HepG2 (cell line): ENCODE data around the gene MORC3. TPM values are rescaled to one million over a fixed set of nuclear protein-coding genes. Genes with fewer than 3 reads are reported as not detected.

Source experiments
- ATAC-seq: fragments of 200-7000 bp; cut with Tn5 transposase; 3 replicates; pipeline ENCODE4 v1.9.1; 2020; ENCODE audit warnings: mild to moderate bottlenecking, moderate library complexity
- BruUV-seq: library from RNA; stranded (reverse); fragments of 400-500 nt; replicated peaks from 2 replicates; lab custom pipeline; 2021; lab: Mats Ljungman, UMichigan
- CTCF ChIA-PET: fragments of 300-600 bp; formaldehyde crosslinking; extraction: SDS; loops from one replicate; lab custom pipeline; 2021; ENCODE audit warnings: low total read pairs, inconsistent platforms, low intra/inter-chr PET ratio; lab: Yijun Ruan, JAX
- POLR2A ChIA-PET: fragments of 350-600 bp; sonication (Branson Sonifier 250); formaldehyde crosslinking; loops from one replicate; lab custom pipeline; 2020; ENCODE audit warnings: antibody characterized with exemption, inconsistent platforms; lab: Yijun Ruan, JAX
- DNase-seq: peaks from one replicate; pipeline ENCODE4 v3.0.0-alpha.2; 2015; ENCODE audit warnings: low spot score
- FAIRE-seq: peaks from 3 replicates; lab custom pipeline; 2011; peaks lifted over from hg19 to GRCh38; lab: Jason Lieb, UNC
- H2AFZ ChIP-seq: one replicate; pipeline ENCODE4 v1.6.1; 2011; ENCODE audit warnings: low read length, inconsistent platforms
- H3K27ac ChIP-seq: fragments of 300-600 bp; 3 replicates; pipeline ENCODE4 v1.8.0; 2011; ENCODE audit warnings: mixed run types, mild to moderate bottlenecking, mixed read lengths, low read length, inconsistent platforms; ENCODE audit not compliant: insufficient read depth; ENCODE audit errors: extremely low read length
- H3K27me3 ChIP-seq, 2 experiments: fragments of 200-600 bp in 1 of 2; 2 replicates in 1 of 2; 3 replicates in 1 of 2; pipeline versions ENCODE4 v1.6.0 to v1.8.0; 2011; ENCODE audit warnings: low read length in 2 of 2, mild to moderate bottlenecking in 2 of 2, moderate library complexity in 2 of 2, inconsistent platforms in 1 of 2; ENCODE audit not compliant: insufficient read depth in 2 of 2, control insufficient read depth in 1 of 2
- H3K36me3 ChIP-seq, 2 experiments: fragments of 200-600 bp in 1 of 2; replicated peaks in 1 of 2; 2 replicates in 1 of 2; 3 replicates in 1 of 2; pipeline versions ENCODE4 v1.5.1 to v1.8.0; 2011; ENCODE audit warnings: low read length in 2 of 2, inconsistent platforms in 1 of 2; ENCODE audit not compliant: insufficient read depth in 2 of 2, control insufficient read depth in 1 of 2
- H3K4me1 ChIP-seq: 2 replicates; pipeline ENCODE4 v1.5.1; 2012; ENCODE audit warnings: low read length, inconsistent platforms; ENCODE audit not compliant: insufficient read depth
- H3K4me2 ChIP-seq: 2 replicates; pipeline ENCODE4 v1.6.0; 2011; ENCODE audit warnings: low read depth, low read length, inconsistent platforms
- H3K4me3 ChIP-seq, 3 experiments: fragments of 200-600 bp in 1 of 3; sonication (generic), shearing (Covaris generic) in 1 of 3; replicated peaks in 1 of 3; 2 replicates each; pipeline ENCODE4 v1.5.1; 2011 to 2016; ENCODE audit warnings: low read length in 3 of 3, inconsistent platforms in 2 of 3, low read depth in 2 of 3, mild to moderate bottlenecking in 2 of 3, control low read depth in 1 of 3, mixed read lengths in 1 of 3; ENCODE audit not compliant: insufficient read depth in 1 of 3
- H3K79me2 ChIP-seq: one replicate; pipeline ENCODE4 v1.6.1; 2011; ENCODE audit warnings: low read length, inconsistent platforms; ENCODE audit not compliant: insufficient read depth
- H3K9ac ChIP-seq: 2 replicates; pipeline ENCODE4 v1.6.0; 2011; ENCODE audit warnings: mild to moderate bottlenecking, low read depth, low read length, inconsistent platforms; ENCODE audit not compliant: insufficient read depth
- H3K9me3 ChIP-seq: 2 replicates; pipeline ENCODE4 v1.5.1; 2012; ENCODE audit warnings: mild to moderate bottlenecking, low read length
- H4K20me1 ChIP-seq: 2 replicates; pipeline ENCODE4 v1.6.0; 2011; ENCODE audit warnings: inconsistent platforms, mild to moderate bottlenecking, low read length, moderate library complexity; ENCODE audit not compliant: insufficient read depth
- ATF5 ChIP-seq: sonication (generic); formaldehyde crosslinking; IDR thresholded peaks from 2 replicates; pipeline ENCODE4 v1.4.0; 2020; ENCODE audit warnings: mild to moderate bottlenecking, low read depth, missing genetic modification reagents
- IRF9 ChIP-seq: sonication (generic); formaldehyde crosslinking; IDR thresholded peaks from 2 replicates; pipeline ENCODE4 v1.8.0; 2022; ENCODE audit warnings: missing genetic modification reagents, mild to moderate bottlenecking, borderline replicate concordance
- SAFB2 ChIP-seq: sonication (generic); formaldehyde crosslinking; IDR thresholded peaks from 2 replicates; pipeline ENCODE4 v1.5.1; 2020; ENCODE audit warnings: missing genetic modification reagents, low read depth, mild to moderate bottlenecking, borderline replicate concordance
- SMC3 ChIP-seq: IDR thresholded peaks from 2 replicates; pipeline ENCODE4 v1.6.1; 2011; ENCODE audit warnings: low read length, improper control_type of control experiment
- ZBTB34 ChIP-seq: sonication (generic); formaldehyde crosslinking; IDR thresholded peaks from 2 replicates; pipeline ENCODE4 v1.8.0; 2022; ENCODE audit warnings: mild to moderate bottlenecking, missing genetic modification reagents
- ZNF143 ChIP-seq: sonication (generic); formaldehyde crosslinking; IDR thresholded peaks from 2 replicates; pipeline ENCODE4 v1.4.0; 2020; ENCODE audit warnings: missing genetic modification reagents
- ZNF264 ChIP-seq: sonication (generic); formaldehyde crosslinking; IDR thresholded peaks from 2 replicates; pipeline ENCODE4 v1.4.0; 2020; ENCODE audit warnings: missing genetic modification reagents
- ZSCAN29 ChIP-seq: sonication (generic); formaldehyde crosslinking; conservative IDR thresholded peaks from 2 replicates; pipeline ENCODE4 v1.4.0; 2020; ENCODE audit warnings: mild to moderate bottlenecking, missing genetic modification reagents
- ZSCAN9 ChIP-seq: IDR thresholded peaks from 2 replicates; pipeline ENCODE4 v1.6.1; 2016; ENCODE audit warnings: borderline replicate concordance
- WGBS: methylation state at CpG from one replicate; pipeline ENCODE4 v1.1.6; 2017; ENCODE audit warnings: low lambda C conversion rate; 5-methylcytosine and 5-hydroxymethylcytosine counted together
- in situ Hi-C: cut with HindIII; loops from 2 replicates; pipeline ENCODE4 v1.10.0; 2017; ENCODE audit warnings: low pct_unique_long_range_greater_than_20kb; ENCODE audit not compliant: extremely low pct_ligation_motif_present
- intact Hi-C: fragments of 100-400 bp; cut with micrococcal nuclease; formaldehyde crosslinking; loops from one replicate; pipeline ENCODE4 v1.10.0; 2022; ENCODE audit not compliant: unreplicated experiment
- polyA plus RNA-seq, 8 experiments: library from polyadenylated mRNA; depleted of rRNA in 3 of 8; stranded (reverse) in 7 of 8; unstranded in 1 of 8; fragments of >200 nt; fragmentation: Illumina TruSeq in 4 of 8; extraction: Trizol in 4 of 8; gene quantifications; 2 replicates each; pipeline versions ENCODE4 v1.2.1 to v1.2.3, GENCODE V29; 2011 to 2016; ENCODE audit warnings: low read depth in 4 of 8, missing spikeins in 1 of 8, mixed read lengths in 1 of 8; ENCODE audit not compliant: insufficient read depth in 1 of 8
- total RNA-seq, 5 experiments: library from RNA; depleted of rRNA; stranded (reverse); fragments of >200 nt; fragmentation: Illumina TruSeq; extraction: Trizol; gene quantifications; 2 replicates each; pipeline ENCODE4 v1.2.3, GENCODE V29; 2016; ENCODE audit warnings: low read depth in 1 of 5

Gene MORC3
- total and polyA plus RNA-seq, 2 of the 13 experiments (the other 11 are each of a cell fraction or from before 2014, with no cell fraction given): 12.9 to 19.5 TPM

- ChIA-PET POLR2A (no interaction called here), CTCF (no interaction called here)
- ATAC-seq: no peak
- H3K9me3 ChIP-seq: no peaks in the 10 kb centered on the region
- no TSS peak for BruUV-seq
- no peak overlapping the region for H3K4me2 ChIP-seq
- no peak overlapping the region for H3K4me3 ChIP-seq
- H2AFZ ChIP-seq: no peak overlapping the region
- WGBS: 94% methylated on average over 12 of the region's 12 CpGs
- in situ Hi-C loops: loop anchor here (5.0 kb wide), 1 partner anchor 168 kb away; no protein-coding TSS in a partner anchor
- H3K9ac ChIP-seq: no peak overlapping the region
- no peaks in the 10 kb centered on the region for H4K20me1 ChIP-seq
- H3K79me2 ChIP-seq: no peaks in the 10 kb centered on the region
- TF ChIP-seq SAFB2 (CRISPR knock-in tag) (no peak), ZNF264 (no peak), ZSCAN29 (CRISPR knock-in tag) (no peak), ZBTB34 (no peak), ZNF143 (CRISPR knock-in tag) (no peak), ZSCAN9 (CRISPR knock-in tag) (no peak), SMC3 (no peak), ATF5 (CRISPR knock-in tag) (no peak), IRF9 (CRISPR knock-in tag) (no peak)
- TF ChIP-seq, all 625 proteins: peak for 0
- H3K4me1 ChIP-seq: 0 out of 2 replicates have a peak, but pooled peaks cover 9% of the 10 kb centered on the region
- intact Hi-C loops: loop anchor here (5.0 kb wide), 1 partner anchor 503 kb away; no protein-coding TSS in a partner anchor
- H3K36me3 ChIP-seq: no peaks in the 10 kb centered on the region
- no peaks in the 10 kb centered on the region for H3K27me3 ChIP-seq
- no peak for DNase-seq
- no peak overlapping the region for H3K27ac ChIP-seq
- FAIRE-seq: no peak
These were observed 103.9 kb downstream of the MORC3 start for GRCh38 chr21:36423771-36424433.
